Esophagus muscularis mucosa (tissue), 4 donors: Measurements from ENCODE around the gene ZNF724. TPM values are rescaled to one million over a fixed set of nuclear protein-coding genes. Genes with fewer than 3 reads are reported as not detected.

Source experiments
- small RNA-seq, 3 donors: library from RNA; depleted of rRNA; stranded (forward); fragments of <200 nt; gene quantifications; one replicate each; pipeline ENCODE3, GENCODE V24; 2016
- total RNA-seq, 4 donors: library from RNA; depleted of rRNA; stranded (reverse); fragments of >200 nt; gene quantifications; one replicate each; pipeline versions ENCODE4 v1.1.0 to v1.2.1, GENCODE V29; 2016

Gene ZNF724
- total RNA-seq, 4 donors from 2014 or later: 0.42 to 0.66 (median 0.55) TPM

Small RNAs within 50 kb of the gene (small RNA-seq; reads per million reads assigned to genes)
- gene VN1R91P: 0 reads per million in 3 donors

Other genes starting within 250 kb of the ZNF724 start
- 1 to 10 TPM; 3.3 to 4.6 (median 4.1) TPM for gene ZNF728, start 247.2 kb downstream of the ZNF724 start, total RNA-seq
- gene ZNF730, start 133.4 kb downstream of the ZNF724 start, total RNA-seq: under 1 TPM in 1 of 4 donors, not detected in 3; 0.33 TPM
- gene ZNF91, start 145.1 kb upstream of the ZNF724 start, total RNA-seq: 10 to 100 TPM; 25.5 to 34.1 (median 30.4) TPM